Transverse colon (tissue), 4 donors: Measurements from ENCODE around the gene UIMC1.

Experiments used
- CTCF ChIP-seq, 5 experiments: fragments of 200-600 bp in 3 of 5; fragments of 450-650 bp in 2 of 5; sonication (generic) in 3 of 5; IDR thresholded peaks; 1 replicate in 2 of 5; 2 replicates in 3 of 5; pipeline ENCODE4 v1.5.1; 2016 to 2017; ENCODE audit warnings: antibody characterized with exemption in 5 of 5, inconsistent platforms in 3 of 5, mild to moderate bottlenecking in 2 of 5, moderate library complexity in 1 of 5
- EP300 ChIP-seq: sonication (generic); formaldehyde crosslinking; IDR thresholded peaks from one replicate; pipeline ENCODE4 v1.6.1; 2017; ENCODE audit warnings: antibody characterized with exemption, low read depth
- POLR2A ChIP-seq: fragments of 450-650 bp; IDR thresholded peaks from one replicate; pipeline ENCODE4 v1.6.1; 2016; ENCODE audit warnings: antibody characterized with exemption, mild to moderate bottlenecking, moderate library complexity
- POLR2AphosphoS5 ChIP-seq, 3 donors: sonication (generic); formaldehyde crosslinking; IDR thresholded peaks; one replicate each; pipeline ENCODE4 v1.6.1; 2016; ENCODE audit warnings: antibody characterized with exemption in 3 of 3

GRCh38 chr5:176897263-176897662 is 109.3 kb downstream of the UIMC1 start:
- TF ChIP-seq CTCF (IDR thresholded peaks at IDR 0.05) (no peak), POLR2A (no peak), EP300 (no peak), POLR2AphosphoS5 (IDR thresholded peaks at IDR 0.05) (no peak)
